ENCODE measurements around the gene TBL3.

DNA sequence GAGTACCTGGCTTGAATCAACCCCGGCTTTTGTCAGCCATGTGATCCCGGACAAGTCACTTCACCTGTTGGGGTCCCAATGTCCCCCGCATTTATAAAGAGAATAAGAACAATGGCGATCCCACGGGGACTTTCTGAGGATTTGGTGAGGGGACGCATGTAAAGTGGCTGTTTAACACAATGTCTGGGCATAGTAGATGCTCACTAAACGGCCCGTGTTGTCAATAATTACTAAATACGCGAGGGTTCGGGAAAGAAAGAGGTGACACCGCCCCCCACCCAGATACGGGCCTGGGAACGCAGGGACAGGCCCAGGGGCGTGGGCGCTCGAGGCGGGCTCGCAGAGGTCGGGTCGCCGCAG lies 19.7 kb downstream of the TBL3 start:
- TF ChIP-seq, protein P1, sequence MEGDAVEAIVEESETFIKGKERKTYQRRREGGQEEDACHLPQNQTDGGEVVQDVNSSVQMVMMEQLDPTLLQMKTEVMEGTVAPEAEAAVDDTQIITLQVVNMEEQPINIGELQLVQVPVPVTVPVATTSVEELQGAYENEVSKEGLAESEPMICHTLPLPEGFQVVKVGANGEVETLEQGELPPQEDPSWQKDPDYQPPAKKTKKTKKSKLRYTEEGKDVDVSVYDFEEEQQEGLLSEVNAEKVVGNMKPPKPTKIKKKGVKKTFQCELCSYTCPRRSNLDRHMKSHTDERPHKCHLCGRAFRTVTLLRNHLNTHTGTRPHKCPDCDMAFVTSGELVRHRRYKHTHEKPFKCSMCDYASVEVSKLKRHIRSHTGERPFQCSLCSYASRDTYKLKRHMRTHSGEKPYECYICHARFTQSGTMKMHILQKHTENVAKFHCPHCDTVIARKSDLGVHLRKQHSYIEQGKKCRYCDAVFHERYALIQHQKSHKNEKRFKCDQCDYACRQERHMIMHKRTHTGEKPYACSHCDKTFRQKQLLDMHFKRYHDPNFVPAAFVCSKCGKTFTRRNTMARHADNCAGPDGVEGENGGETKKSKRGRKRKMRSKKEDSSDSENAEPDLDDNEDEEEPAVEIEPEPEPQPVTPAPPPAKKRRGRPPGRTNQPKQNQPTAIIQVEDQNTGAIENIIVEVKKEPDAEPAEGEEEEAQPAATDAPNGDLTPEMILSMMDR (IDR thresholded peaks at IDR 0.05; ENCODE audit: low read depth, low read length) = no peak
- TF ChIP-seq MYC (IDR thresholded peaks at IDR 0.05; ENCODE audit: low read depth, low read length) (no peak), POLR2A (IDR thresholded peaks at IDR 0.05; ENCODE audit: extremely low read depth, insufficient read length) (no peak)
- TF ChIP-seq, protein P2, sequence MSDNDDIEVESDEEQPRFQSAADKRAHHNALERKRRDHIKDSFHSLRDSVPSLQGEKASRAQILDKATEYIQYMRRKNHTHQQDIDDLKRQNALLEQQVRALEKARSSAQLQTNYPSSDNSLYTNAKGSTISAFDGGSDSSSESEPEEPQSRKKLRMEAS (IDR thresholded peaks at IDR 0.05; ENCODE audit: low read depth, low read length) = no peak

Measured in NB4 (cell line).